ENCODE measurements around the gene RGS7.

DNA sequence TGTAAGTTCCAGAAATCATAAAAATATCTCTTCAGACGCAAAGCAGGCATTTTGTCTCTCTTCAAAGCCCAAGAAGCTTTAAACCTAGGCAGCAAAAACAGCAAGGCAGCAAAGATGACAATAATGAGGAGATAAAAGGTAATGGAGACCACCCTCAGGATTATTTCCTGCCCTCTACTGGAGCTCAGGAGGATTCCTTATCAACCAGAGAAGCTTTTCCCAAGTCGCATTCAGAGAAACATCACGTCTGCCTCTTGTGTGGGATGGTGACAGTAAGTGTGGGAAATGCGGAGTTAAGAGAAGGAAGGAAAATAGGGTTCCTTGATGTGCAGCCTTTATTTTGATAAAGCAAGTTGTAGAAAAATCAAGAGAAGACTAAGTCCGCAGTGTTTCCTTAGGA lies 365.8 kb downstream of the RGS7 start:
- TF ChIP-seq EZH2 (IDR thresholded peaks at IDR 0.05; ENCODE audit: borderline replicate concordance, insufficient read depth, low read length, poor library complexity, severe bottlenecking) (no peak), RAD21 (conservative IDR thresholded peaks at IDR 0.05) (no peak), POLR2AphosphoS5 (IDR thresholded peaks at IDR 0.05) (no peak), TAF1 (IDR thresholded peaks at IDR 0.05; ENCODE audit: low read depth) (no peak), EP300 (conservative IDR thresholded peaks at IDR 0.05; ENCODE audit: poor library complexity, severe bottlenecking) (no peak)
- TF ChIP-seq, protein P1, sequence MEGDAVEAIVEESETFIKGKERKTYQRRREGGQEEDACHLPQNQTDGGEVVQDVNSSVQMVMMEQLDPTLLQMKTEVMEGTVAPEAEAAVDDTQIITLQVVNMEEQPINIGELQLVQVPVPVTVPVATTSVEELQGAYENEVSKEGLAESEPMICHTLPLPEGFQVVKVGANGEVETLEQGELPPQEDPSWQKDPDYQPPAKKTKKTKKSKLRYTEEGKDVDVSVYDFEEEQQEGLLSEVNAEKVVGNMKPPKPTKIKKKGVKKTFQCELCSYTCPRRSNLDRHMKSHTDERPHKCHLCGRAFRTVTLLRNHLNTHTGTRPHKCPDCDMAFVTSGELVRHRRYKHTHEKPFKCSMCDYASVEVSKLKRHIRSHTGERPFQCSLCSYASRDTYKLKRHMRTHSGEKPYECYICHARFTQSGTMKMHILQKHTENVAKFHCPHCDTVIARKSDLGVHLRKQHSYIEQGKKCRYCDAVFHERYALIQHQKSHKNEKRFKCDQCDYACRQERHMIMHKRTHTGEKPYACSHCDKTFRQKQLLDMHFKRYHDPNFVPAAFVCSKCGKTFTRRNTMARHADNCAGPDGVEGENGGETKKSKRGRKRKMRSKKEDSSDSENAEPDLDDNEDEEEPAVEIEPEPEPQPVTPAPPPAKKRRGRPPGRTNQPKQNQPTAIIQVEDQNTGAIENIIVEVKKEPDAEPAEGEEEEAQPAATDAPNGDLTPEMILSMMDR (IDR thresholded peaks at IDR 0.05; ENCODE audit: poor library complexity, severe bottlenecking), result peak; percentile 16
- TF ChIP-seq, protein P2, sequence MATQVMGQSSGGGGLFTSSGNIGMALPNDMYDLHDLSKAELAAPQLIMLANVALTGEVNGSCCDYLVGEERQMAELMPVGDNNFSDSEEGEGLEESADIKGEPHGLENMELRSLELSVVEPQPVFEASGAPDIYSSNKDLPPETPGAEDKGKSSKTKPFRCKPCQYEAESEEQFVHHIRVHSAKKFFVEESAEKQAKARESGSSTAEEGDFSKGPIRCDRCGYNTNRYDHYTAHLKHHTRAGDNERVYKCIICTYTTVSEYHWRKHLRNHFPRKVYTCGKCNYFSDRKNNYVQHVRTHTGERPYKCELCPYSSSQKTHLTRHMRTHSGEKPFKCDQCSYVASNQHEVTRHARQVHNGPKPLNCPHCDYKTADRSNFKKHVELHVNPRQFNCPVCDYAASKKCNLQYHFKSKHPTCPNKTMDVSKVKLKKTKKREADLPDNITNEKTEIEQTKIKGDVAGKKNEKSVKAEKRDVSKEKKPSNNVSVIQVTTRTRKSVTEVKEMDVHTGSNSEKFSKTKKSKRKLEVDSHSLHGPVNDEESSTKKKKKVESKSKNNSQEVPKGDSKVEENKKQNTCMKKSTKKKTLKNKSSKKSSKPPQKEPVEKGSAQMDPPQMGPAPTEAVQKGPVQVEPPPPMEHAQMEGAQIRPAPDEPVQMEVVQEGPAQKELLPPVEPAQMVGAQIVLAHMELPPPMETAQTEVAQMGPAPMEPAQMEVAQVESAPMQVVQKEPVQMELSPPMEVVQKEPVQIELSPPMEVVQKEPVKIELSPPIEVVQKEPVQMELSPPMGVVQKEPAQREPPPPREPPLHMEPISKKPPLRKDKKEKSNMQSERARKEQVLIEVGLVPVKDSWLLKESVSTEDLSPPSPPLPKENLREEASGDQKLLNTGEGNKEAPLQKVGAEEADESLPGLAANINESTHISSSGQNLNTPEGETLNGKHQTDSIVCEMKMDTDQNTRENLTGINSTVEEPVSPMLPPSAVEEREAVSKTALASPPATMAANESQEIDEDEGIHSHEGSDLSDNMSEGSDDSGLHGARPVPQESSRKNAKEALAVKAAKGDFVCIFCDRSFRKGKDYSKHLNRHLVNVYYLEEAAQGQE (IDR thresholded peaks at IDR 0.05; ENCODE audit: borderline replicate concordance), result no peak
